ENCODE measurements around the gene APPBP2. TPM values are rescaled to one million over a fixed set of nuclear protein-coding genes. Genes with fewer than 3 reads are reported as not detected.
"Not testable (repeated sequence)": the region's sequence is repeated elsewhere in the genome, so short reads cannot be mapped to it uniquely, and the experiment has no call there.

APPBP2 gene
- polyA plus RNA-seq, 4 donors, result 5.7 to 31.5 (median 8.1) TPM

DNA sequence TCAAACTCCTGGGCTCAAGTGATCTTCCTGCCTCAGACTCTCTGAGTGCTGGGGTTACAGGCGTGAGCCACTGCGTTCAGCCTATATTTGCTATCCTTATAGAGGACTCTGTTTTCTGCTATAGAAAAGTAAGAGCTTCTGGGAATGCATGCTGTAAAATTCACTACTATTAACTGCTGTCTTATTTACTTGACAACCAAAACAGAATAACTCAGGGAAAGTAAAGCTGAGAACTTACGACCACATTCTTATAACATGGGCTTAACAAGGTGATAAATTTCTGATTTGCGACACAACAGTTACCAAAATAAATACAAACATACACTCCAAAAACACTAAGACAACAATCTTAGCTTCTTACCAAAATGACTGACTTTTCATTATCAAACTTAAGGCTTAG, 23.9 kb downstream of the APPBP2 start:
- no peaks in the 10 kb centered on the region for H3K27me3 ChIP-seq (ENCODE audit: control insufficient read depth in 3 of 3, insufficient read depth in 3 of 3, low read length in 3 of 3)
- no peak overlapping the region for H3K27ac ChIP-seq (ENCODE audit: low read depth in 1 of 3, low read length in 2 of 3)
- FAIRE-seq (no peak), DNase-seq (no peak)
- no peaks in the 10 kb centered on the region for H3K9me3 ChIP-seq (ENCODE audit: control insufficient read depth in 2 of 2, insufficient read depth in 1 of 2, low read depth in 1 of 2, low read length in 1 of 2)
- WGBS, 3 donors, result 95 to 96% (median 95%) methylated on average over 4 of the region's 4 CpGs
- H3K4me3 ChIP-seq (ENCODE audit: low read depth in 1 of 3, low read length in 3 of 3), result no peak overlapping the region
- H3K4me1 ChIP-seq (ENCODE audit: control insufficient read depth in 3 of 3, insufficient read depth in 2 of 3, low read depth in 1 of 3, low read length in 2 of 3), result no peaks in the 10 kb centered on the region
- H3K36me3 ChIP-seq (ENCODE audit: control insufficient read depth in 3 of 3, insufficient read depth in 2 of 3, low read depth in 1 of 3, low read length in 3 of 3), result peaks cover 0 to 25% (median 6%) of the 10 kb centered on the region in 3 donors

DNA sequence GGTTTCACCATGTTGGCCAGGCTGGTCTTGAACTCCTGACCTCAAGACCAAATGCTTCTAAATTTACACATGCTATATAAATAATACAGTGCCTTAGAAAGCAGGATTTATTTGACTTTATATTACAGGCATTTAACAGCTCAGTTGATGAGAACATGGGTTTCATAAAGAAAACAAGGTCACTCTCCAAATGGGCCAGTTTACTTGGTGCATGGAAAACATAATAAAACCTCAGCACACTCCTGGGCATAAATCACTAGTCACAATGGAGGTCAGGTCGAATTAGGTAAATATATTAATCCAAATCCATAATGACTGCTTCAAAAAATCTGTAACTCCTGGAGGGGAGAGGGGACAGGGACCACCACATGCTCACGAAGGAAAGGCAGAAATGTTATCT, 24.5 kb downstream of the APPBP2 start:
- no peaks in the 10 kb centered on the region for H3K4me1 ChIP-seq (ENCODE audit: control insufficient read depth in 3 of 3, insufficient read depth in 2 of 3, low read depth in 1 of 3, low read length in 2 of 3)
- H3K27me3 ChIP-seq (ENCODE audit: control insufficient read depth in 3 of 3, insufficient read depth in 3 of 3, low read length in 3 of 3), result no peaks in the 10 kb centered on the region
- H3K36me3 ChIP-seq (ENCODE audit: control insufficient read depth in 3 of 3, insufficient read depth in 2 of 3, low read depth in 1 of 3, low read length in 3 of 3), result peaks cover 0 to 28% (median 8%) of the 10 kb centered on the region in 3 donors
- H3K27ac ChIP-seq (ENCODE audit: low read depth in 1 of 3, low read length in 2 of 3), result no peak overlapping the region
- FAIRE-seq (no peak), DNase-seq (no peak)
- no peaks in the 10 kb centered on the region for H3K9me3 ChIP-seq (ENCODE audit: control insufficient read depth in 2 of 2, insufficient read depth in 1 of 2, low read depth in 1 of 2, low read length in 1 of 2)
- no peak overlapping the region for H3K4me3 ChIP-seq (ENCODE audit: low read depth in 1 of 3, low read length in 3 of 3)
- 64 to 78% (median 75%) methylated on average over 2 of the region's 2 CpGs for WGBS, 3 donors

DNA sequence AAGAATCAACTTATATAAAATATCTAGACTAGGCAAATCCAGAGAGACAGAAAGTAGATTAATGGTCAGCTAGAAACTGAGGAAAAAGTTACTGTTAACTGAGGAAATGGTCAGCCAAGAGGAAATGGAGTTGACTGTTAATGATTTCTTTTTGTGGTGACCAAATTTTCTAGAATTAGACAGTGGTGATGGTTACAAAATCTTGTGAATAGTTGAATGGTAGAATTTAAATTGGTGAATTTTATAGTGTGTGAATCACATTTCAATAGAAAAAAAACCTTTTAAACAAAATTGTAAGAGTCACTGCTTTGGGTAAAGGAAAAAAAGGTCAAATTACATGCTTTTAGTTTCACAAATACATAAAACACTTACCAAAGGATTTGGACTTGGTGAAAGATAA, 30.0 kb downstream of the APPBP2 start:
- no peak overlapping the region for H3K4me3 ChIP-seq (ENCODE audit: low read depth in 1 of 3, low read length in 3 of 3)
- H3K36me3 ChIP-seq (ENCODE audit: control insufficient read depth in 3 of 3, insufficient read depth in 2 of 3, low read depth in 1 of 3, low read length in 3 of 3), result peaks cover 4 to 44% (median 16%) of the 10 kb centered on the region in 3 donors
- no peak for FAIRE-seq
- no peak overlapping the region for H3K27ac ChIP-seq (ENCODE audit: low read depth in 1 of 3, low read length in 2 of 3)
- no peaks in the 10 kb centered on the region for H3K27me3 ChIP-seq (ENCODE audit: control insufficient read depth in 3 of 3, insufficient read depth in 3 of 3, low read length in 3 of 3)
- no peak for DNase-seq
- H3K4me1 ChIP-seq (ENCODE audit: control insufficient read depth in 3 of 3, insufficient read depth in 2 of 3, low read depth in 1 of 3, low read length in 2 of 3), result no peaks in the 10 kb centered on the region
- H3K9me3 ChIP-seq (ENCODE audit: control insufficient read depth in 2 of 2, insufficient read depth in 1 of 2, low read depth in 1 of 2, low read length in 1 of 2), result peaks cover 0 to 22% of the 10 kb centered on the region in 2 donors

DNA sequence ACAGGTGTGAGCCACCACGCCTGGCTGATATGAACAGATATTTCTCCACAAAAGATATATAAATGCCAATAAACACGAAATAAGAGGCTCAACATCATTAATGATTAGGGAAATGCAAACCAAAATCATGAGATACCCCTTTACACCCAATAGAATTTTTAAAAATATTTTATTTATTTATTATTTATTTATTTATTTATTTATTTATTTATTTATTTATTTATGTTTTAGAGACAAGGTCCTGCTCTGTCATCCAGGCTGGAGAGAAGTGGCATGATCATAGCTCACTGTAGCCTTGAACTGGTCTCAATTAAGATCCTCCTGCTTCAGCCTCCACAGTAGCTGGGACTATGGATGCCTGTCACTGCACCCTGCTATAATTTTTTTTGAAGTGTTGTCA, 30.8 kb downstream of the APPBP2 start:
- H3K36me3 ChIP-seq (ENCODE audit: control insufficient read depth in 3 of 3, insufficient read depth in 2 of 3, low read depth in 1 of 3, low read length in 3 of 3), result peaks cover 6 to 44% (median 16%) of the 10 kb centered on the region in 3 donors
- H3K9me3 ChIP-seq (ENCODE audit: control insufficient read depth in 2 of 2, insufficient read depth in 1 of 2, low read depth in 1 of 2, low read length in 1 of 2), result peaks cover 0 to 30% of the 10 kb centered on the region in 2 donors
- no peak overlapping the region for H3K27ac ChIP-seq (ENCODE audit: low read depth in 1 of 3, low read length in 2 of 3)
- H3K4me1 ChIP-seq (ENCODE audit: control insufficient read depth in 3 of 3, insufficient read depth in 2 of 3, low read depth in 1 of 3, low read length in 2 of 3), result no peaks in the 10 kb centered on the region
- H3K4me3 ChIP-seq (ENCODE audit: low read depth in 1 of 3, low read length in 3 of 3), result no peak overlapping the region
- no peaks in the 10 kb centered on the region for H3K27me3 ChIP-seq (ENCODE audit: control insufficient read depth in 3 of 3, insufficient read depth in 3 of 3, low read length in 3 of 3)
- no peak for FAIRE-seq
- WGBS, 3 donors, result 96 to 98% (median 98%) methylated on average over 2 of the region's 2 CpGs
- no peak for DNase-seq

DNA sequence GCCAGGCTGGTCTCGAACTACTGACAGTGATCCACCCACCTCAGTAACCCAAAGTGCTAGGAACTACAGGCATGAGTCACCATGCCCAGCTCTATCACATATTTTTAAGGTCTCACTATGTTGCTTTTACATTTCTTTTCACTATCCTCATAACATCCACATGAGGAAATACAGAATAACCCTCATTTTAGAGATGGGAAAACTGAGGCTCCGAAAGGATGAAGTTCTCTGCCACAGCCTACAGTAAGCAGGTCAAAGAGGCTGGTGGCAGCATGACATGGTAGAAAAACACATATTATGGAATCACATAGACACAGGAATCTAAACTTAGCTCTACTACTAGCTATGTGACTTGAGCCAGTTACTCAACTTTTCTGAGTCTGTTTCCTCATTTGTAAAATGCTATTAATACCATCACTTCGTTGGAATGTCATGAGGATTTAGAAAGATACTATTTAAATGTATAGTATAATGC, 32.2 kb downstream of the APPBP2 start:
- peaks cover 0 to 40% of the 10 kb centered on the region in 2 donors for H3K9me3 ChIP-seq (ENCODE audit: control insufficient read depth in 2 of 2, insufficient read depth in 1 of 2, low read depth in 1 of 2, low read length in 1 of 2)
- no peak overlapping the region for H3K27ac ChIP-seq (ENCODE audit: low read depth in 1 of 3, low read length in 2 of 3)
- no peak for DNase-seq
- 91 to 97% (median 93%) methylated on average over 3 of the region's 3 CpGs for WGBS, 3 donors
- H3K27me3 ChIP-seq (ENCODE audit: control insufficient read depth in 3 of 3, insufficient read depth in 3 of 3, low read length in 3 of 3), result no peaks in the 10 kb centered on the region
- H3K4me1 ChIP-seq (ENCODE audit: control insufficient read depth in 3 of 3, insufficient read depth in 2 of 3, low read depth in 1 of 3, low read length in 2 of 3), result no peaks in the 10 kb centered on the region
- no peak for FAIRE-seq
- H3K36me3 ChIP-seq (ENCODE audit: control insufficient read depth in 3 of 3, insufficient read depth in 2 of 3, low read depth in 1 of 3, low read length in 3 of 3), result peaks cover 6 to 45% (median 19%) of the 10 kb centered on the region in 3 donors
- H3K4me3 ChIP-seq (ENCODE audit: low read depth in 1 of 3, low read length in 3 of 3), result no peak overlapping the region

DNA sequence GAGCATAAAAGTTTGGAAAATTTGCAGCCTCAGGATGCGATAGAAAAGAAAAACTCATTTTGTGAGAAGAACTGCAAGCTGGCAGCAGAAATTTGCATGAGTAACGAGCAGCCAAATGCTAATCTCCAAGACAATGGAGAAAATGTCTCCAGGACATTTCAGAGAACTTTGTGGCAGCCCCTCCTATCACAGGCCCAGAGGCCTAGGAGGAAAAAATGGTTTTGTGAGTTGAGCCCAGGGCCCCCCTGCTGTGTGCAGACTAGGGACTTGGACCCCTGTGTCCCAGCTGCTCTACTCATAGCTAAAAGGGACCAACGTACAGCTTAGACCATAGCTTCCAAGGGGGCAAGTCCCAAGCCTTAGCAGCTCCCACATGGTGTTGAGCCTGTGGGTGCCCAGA, 34.3 kb downstream of the APPBP2 start:
- no peak overlapping the region for H3K27ac ChIP-seq (ENCODE audit: low read depth in 1 of 3, low read length in 2 of 3)
- FAIRE-seq, result no peak

DNA sequence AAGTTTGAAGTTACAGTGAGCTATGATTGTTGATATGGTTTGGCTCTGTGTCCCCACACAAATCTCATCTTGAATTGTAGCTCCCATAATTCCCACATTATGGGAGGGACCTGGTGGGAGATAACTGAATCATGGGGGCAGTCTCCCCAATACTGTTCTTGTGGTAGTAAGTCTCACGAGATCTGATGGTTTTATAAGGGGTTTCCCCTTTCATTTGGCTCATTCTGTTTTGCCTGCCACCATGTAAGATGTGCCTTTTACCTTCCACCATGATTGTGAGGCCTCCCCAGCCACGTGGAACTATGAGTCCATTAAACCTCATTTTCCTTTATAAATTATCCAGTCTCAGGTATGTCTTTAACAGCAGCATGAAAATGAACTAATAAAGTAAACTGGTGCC, 35.4 kb downstream of the APPBP2 start:
- FAIRE-seq; H3K27ac ChIP-seq (ENCODE audit: low read depth in 1 of 3, low read length in 2 of 3); H3K27me3 ChIP-seq (ENCODE audit: control insufficient read depth in 3 of 3, insufficient read depth in 3 of 3, low read length in 3 of 3); H3K4me3 ChIP-seq (ENCODE audit: low read depth in 1 of 3, low read length in 3 of 3); H3K4me1 ChIP-seq (ENCODE audit: control insufficient read depth in 3 of 3, insufficient read depth in 2 of 3, low read depth in 1 of 3, low read length in 2 of 3); DNase-seq: not testable (repeated sequence)
- peaks cover 0 to 50% of the 10 kb centered on the region in 2 donors for H3K9me3 ChIP-seq (ENCODE audit: control insufficient read depth in 2 of 2, insufficient read depth in 1 of 2, low read depth in 1 of 2, low read length in 1 of 2)
- peaks cover 9 to 44% (median 14%) of the 10 kb centered on the region in 3 donors for H3K36me3 ChIP-seq (ENCODE audit: control insufficient read depth in 3 of 3, insufficient read depth in 2 of 3, low read depth in 1 of 3, low read length in 3 of 3)
- WGBS, 3 donors, result 96 to 98% (median 98%) methylated on average over 2 of the region's 2 CpGs

More for the DNA sequence above, 34.3 kb downstream of the APPBP2 start:
- Histone ChIP-seq H3K4me1 (ENCODE audit: control insufficient read depth in 3 of 3, insufficient read depth in 2 of 3, low read depth in 1 of 3, low read length in 2 of 3) (no peaks in the 10 kb centered on the region), H3K36me3 (ENCODE audit: control insufficient read depth in 3 of 3, insufficient read depth in 2 of 3, low read depth in 1 of 3, low read length in 3 of 3) (peaks cover 9 to 46% (median 14%) of the 10 kb centered on the region in 3 donors), H3K9me3 (ENCODE audit: control insufficient read depth in 2 of 2, insufficient read depth in 1 of 2, low read depth in 1 of 2, low read length in 1 of 2) (peaks cover 0 to 48% of the 10 kb centered on the region in 2 donors), H3K27me3 (ENCODE audit: control insufficient read depth in 3 of 3, insufficient read depth in 3 of 3, low read length in 3 of 3) (no peaks in the 10 kb centered on the region), H3K4me3 (ENCODE audit: low read depth in 1 of 3, low read length in 3 of 3) (no peak overlapping the region)
- WGBS, 3 donors, result 92 to 100% (median 99%) methylated on average over 3 of the region's 3 CpGs
- no peak for DNase-seq

DNA sequence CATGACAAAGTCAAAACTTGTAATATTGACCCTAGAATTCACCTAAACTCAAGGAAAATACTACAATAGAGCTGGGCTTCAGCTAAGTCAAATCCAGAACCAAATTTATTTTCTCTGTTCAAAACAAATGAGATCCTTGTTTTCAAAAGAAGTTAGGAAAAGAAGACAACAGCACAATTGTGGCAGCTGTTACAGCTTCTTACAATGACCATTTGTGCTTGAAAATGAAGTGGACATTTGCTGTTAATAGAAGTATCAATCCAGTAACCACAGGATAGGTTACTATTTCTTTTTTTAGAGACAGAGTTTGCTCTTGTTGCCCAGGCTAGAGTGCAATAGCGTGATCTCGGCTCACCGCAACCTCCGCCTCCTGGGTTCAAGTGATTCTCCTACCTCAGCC, 44.4 kb downstream of the APPBP2 start:
- FAIRE-seq, result no peak
- Histone ChIP-seq H3K36me3 (ENCODE audit: control insufficient read depth in 3 of 3, insufficient read depth in 2 of 3, low read depth in 1 of 3, low read length in 3 of 3) (peaks cover 0 to 5% (median 0%) of the 10 kb centered on the region in 3 donors), H3K9me3 (ENCODE audit: control insufficient read depth in 2 of 2, insufficient read depth in 1 of 2, low read depth in 1 of 2, low read length in 1 of 2) (peaks cover 0 to under 1% of the 10 kb centered on the region in 2 donors), H3K4me3 (ENCODE audit: low read depth in 1 of 3, low read length in 3 of 3) (no peak overlapping the region), H3K27ac (ENCODE audit: low read depth in 1 of 3, low read length in 2 of 3) (no peak overlapping the region), H3K4me1 (ENCODE audit: control insufficient read depth in 3 of 3, insufficient read depth in 2 of 3, low read depth in 1 of 3, low read length in 2 of 3) (no peaks in the 10 kb centered on the region), H3K27me3 (ENCODE audit: control insufficient read depth in 3 of 3, insufficient read depth in 3 of 3, low read length in 3 of 3) (no peaks in the 10 kb centered on the region)
- 99% methylated on average over 4 of the region's 4 CpGs for WGBS, 3 donors
- no peak for DNase-seq

DNA sequence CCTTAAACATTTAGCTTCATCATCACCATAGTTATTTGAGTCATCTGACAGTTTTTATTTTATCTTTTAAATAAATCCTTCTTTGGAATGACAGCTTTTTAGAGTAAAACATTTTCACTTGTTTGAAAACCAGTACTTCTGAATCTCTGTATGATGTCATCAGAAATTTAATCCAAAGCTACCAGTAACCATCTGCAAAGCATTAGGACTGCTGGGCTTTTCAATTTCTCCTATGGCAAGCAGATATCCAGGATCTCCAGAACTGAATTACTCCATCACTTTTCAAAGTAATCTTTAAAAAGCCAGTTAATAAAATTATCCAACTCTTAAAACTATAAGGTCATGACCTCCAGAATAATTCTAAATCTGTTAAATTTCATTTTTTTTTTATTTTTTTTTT, 52.3 kb downstream of the APPBP2 start:
- DNase-seq, result no peak
- peaks cover 0 to 18% (median 6%) of the 10 kb centered on the region in 3 donors for H3K36me3 ChIP-seq (ENCODE audit: control insufficient read depth in 3 of 3, insufficient read depth in 2 of 3, low read depth in 1 of 3, low read length in 3 of 3)
- no peaks in the 10 kb centered on the region for H3K9me3 ChIP-seq (ENCODE audit: control insufficient read depth in 2 of 2, insufficient read depth in 1 of 2, low read depth in 1 of 2, low read length in 1 of 2)
- no peak overlapping the region for H3K27ac ChIP-seq (ENCODE audit: low read depth in 1 of 3, low read length in 2 of 3)
- peaks cover 0 to 5% (median 0%) of the 10 kb centered on the region in 3 donors for H3K4me1 ChIP-seq (ENCODE audit: control insufficient read depth in 3 of 3, insufficient read depth in 2 of 3, low read depth in 1 of 3, low read length in 2 of 3)
- FAIRE-seq, result no peak
- H3K4me3 ChIP-seq (ENCODE audit: low read depth in 1 of 3, low read length in 3 of 3), result no peak overlapping the region
- H3K27me3 ChIP-seq (ENCODE audit: control insufficient read depth in 3 of 3, insufficient read depth in 3 of 3, low read length in 3 of 3), result no peaks in the 10 kb centered on the region

Measured in small intestine (tissue), 7 donors.